PC-3 (cell line): Measurements from ENCODE around the gene XPC. TPM values are rescaled to one million over a fixed set of nuclear protein-coding genes. Genes with fewer than 3 reads are reported as not detected.

ENCODE experiments used
- ATAC-seq: fragments of 200-7000 bp; cut with Tn5 transposase; 2 replicates; pipeline ENCODE4 v1.9.1; 2020; ENCODE audit warnings: mild to moderate bottlenecking, moderate library complexity
- BruUV-seq: library from RNA; stranded (reverse); fragments of 400-500 nt; replicated peaks from 2 replicates; lab custom pipeline; 2021; lab: Mats Ljungman, UMichigan
- CTCF ChIA-PET: fragments of 300-600 bp; sonication (Branson Sonifier 250); formaldehyde crosslinking; loops from one replicate; lab custom pipeline; 2022; ENCODE audit warnings: antibody characterized with exemption; lab: Charles Lee
- POLR2A ChIA-PET: fragments of 300-600 bp; sonication (Branson Sonifier 250); formaldehyde crosslinking; loops from one replicate; lab custom pipeline; 2022; ENCODE audit warnings: antibody characterized with exemption; ENCODE audit not compliant: unreplicated experiment; lab: Charles Lee
- DNase-seq: peaks from one replicate; pipeline ENCODE4 v3.0.0-alpha.2; 2015
- H2AFZ ChIP-seq: fragments of 300-600 bp; sonication (generic); 2 replicates; pipeline ENCODE4 v1.6.0; 2016; ENCODE audit warnings: antibody characterized with exemption, low read length
- H3F3A ChIP-seq: fragments of 300-600 bp; sonication (generic); one replicate; pipeline ENCODE4 v1.6.0; 2017; ENCODE audit warnings: antibody characterized with exemption, low read length, control low read depth, mild to moderate bottlenecking; ENCODE audit not compliant: unreplicated experiment
- H3K27ac ChIP-seq: fragments of 300-600 bp; sonication (generic); 2 replicates; pipeline ENCODE4 v1.5.1; 2016; ENCODE audit warnings: mild to moderate bottlenecking, low read length
- H3K27me3 ChIP-seq: fragments of 300-600 bp; sonication (generic); 2 replicates; pipeline ENCODE4 v1.6.1; 2016; ENCODE audit warnings: low read length, mixed read lengths
- H3K36me3 ChIP-seq: fragments of 300-600 bp; sonication (generic); 2 replicates; pipeline ENCODE4 v1.6.1; 2016; ENCODE audit warnings: low read depth, mixed run types, low read length, mixed read lengths
- H3K4me1 ChIP-seq: fragments of 300-600 bp; sonication (generic); 2 replicates; pipeline ENCODE4 v1.5.1; 2016; ENCODE audit warnings: low read length; ENCODE audit not compliant: insufficient read depth
- H3K4me2 ChIP-seq: fragments of 300-600 bp; sonication (generic); 2 replicates; pipeline ENCODE4 v1.6.0; 2016; ENCODE audit warnings: low read length
- H3K4me3 ChIP-seq: fragments of 300-600 bp; sonication (generic); 2 replicates; pipeline ENCODE4 v1.5.1; 2016; ENCODE audit warnings: mild to moderate bottlenecking, low read length, mixed read lengths
- H3K79me2 ChIP-seq: fragments of 300-600 bp; sonication (generic); 2 replicates; pipeline ENCODE4 v1.6.1; 2017; ENCODE audit warnings: low read length, mixed read lengths
- H3K9ac ChIP-seq: fragments of 300-600 bp; sonication (generic); 2 replicates; pipeline ENCODE4 v1.6.0; 2016; ENCODE audit warnings: mild to moderate bottlenecking, low read length
- H3K9me2 ChIP-seq: fragments of 300-600 bp; sonication (generic); replicated peaks from 2 replicates; pipeline ENCODE4 v1.6.1; 2016; ENCODE audit warnings: mixed run types, low read length, mixed read lengths
- H3K9me3 ChIP-seq: fragments of 300-600 bp; sonication (generic); 2 replicates; pipeline ENCODE4 v1.6.1; 2016; ENCODE audit warnings: low read length, mixed read lengths
- H4K20me1 ChIP-seq: fragments of 300-600 bp; sonication (generic); 2 replicates; pipeline ENCODE4 v1.6.1; 2016; ENCODE audit warnings: low read length, mixed read lengths
- EZH2 ChIP-seq: fragments of 300-600 bp; sonication (generic); IDR thresholded peaks from one replicate; pipeline ENCODE4 v1.6.1; 2017; ENCODE audit warnings: antibody characterized with exemption, mild to moderate bottlenecking, low read length; ENCODE audit not compliant: unreplicated experiment
- EZH2phosphoT487 ChIP-seq: fragments of 300-600 bp; sonication (generic); IDR thresholded peaks from 2 replicates; pipeline ENCODE4 v1.6.1; 2018; ENCODE audit warnings: mild to moderate bottlenecking, antibody characterized with exemption, low read length, borderline replicate concordance
- intact Hi-C: fragments of 100-400 bp; cut with micrococcal nuclease; formaldehyde crosslinking; loops from 2 replicates; pipeline ENCODE4 v1.9.0; 2023
- total RNA-seq: library from RNA; depleted of rRNA; stranded (reverse); fragments of >200 nt; gene quantifications from 2 replicates; pipeline ENCODE4 v1.2.3, GENCODE V29; 2014
- TF ChIP-seq, protein P1 (sequence below): fragments of 300-600 bp; sonication (generic); conservative IDR thresholded peaks from 2 replicates; pipeline ENCODE4 v1.5.1; 2017; ENCODE audit warnings: antibody characterized with exemption, low read depth, mild to moderate bottlenecking, low read length

XPC gene
- total RNA-seq, 1 experiment from 2014 or later: 24.3 TPM

- Histone ChIP-seq H3K9me2 (no peaks in the 10 kb centered on the region), H3K79me2 (peaks cover 60% of the 10 kb centered on the region), H3K36me3 (peaks cover 50% of the 10 kb centered on the region), H3K27ac (no peak overlapping the region), H2AFZ (no peak overlapping the region), H4K20me1 (no peaks in the 10 kb centered on the region), H3K4me2 (no peak overlapping the region), H3K9ac (no peak overlapping the region), H3K27me3 (no peaks in the 10 kb centered on the region), H3K9me3 (no peaks in the 10 kb centered on the region), H3F3A (no peaks in the 10 kb centered on the region), H3K4me3 (no peak overlapping the region), H3K4me1 (no peaks in the 10 kb centered on the region)
- BruUV-seq: no TSS peak
- intact Hi-C loops: no loop called here
- no peak for DNase-seq
- POLR2A ChIA-PET: no interaction called here
- no peak for TF ChIP-seq EZH2
- TF ChIP-seq, protein P1, sequence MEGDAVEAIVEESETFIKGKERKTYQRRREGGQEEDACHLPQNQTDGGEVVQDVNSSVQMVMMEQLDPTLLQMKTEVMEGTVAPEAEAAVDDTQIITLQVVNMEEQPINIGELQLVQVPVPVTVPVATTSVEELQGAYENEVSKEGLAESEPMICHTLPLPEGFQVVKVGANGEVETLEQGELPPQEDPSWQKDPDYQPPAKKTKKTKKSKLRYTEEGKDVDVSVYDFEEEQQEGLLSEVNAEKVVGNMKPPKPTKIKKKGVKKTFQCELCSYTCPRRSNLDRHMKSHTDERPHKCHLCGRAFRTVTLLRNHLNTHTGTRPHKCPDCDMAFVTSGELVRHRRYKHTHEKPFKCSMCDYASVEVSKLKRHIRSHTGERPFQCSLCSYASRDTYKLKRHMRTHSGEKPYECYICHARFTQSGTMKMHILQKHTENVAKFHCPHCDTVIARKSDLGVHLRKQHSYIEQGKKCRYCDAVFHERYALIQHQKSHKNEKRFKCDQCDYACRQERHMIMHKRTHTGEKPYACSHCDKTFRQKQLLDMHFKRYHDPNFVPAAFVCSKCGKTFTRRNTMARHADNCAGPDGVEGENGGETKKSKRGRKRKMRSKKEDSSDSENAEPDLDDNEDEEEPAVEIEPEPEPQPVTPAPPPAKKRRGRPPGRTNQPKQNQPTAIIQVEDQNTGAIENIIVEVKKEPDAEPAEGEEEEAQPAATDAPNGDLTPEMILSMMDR: no peak
- TF ChIP-seq EZH2phosphoT487: no peak
- ATAC-seq: no peak
- CTCF ChIA-PET: no interaction called here
Observed at GRCh38 chr3:14186854-14187458, 8.6 kb upstream of the XPC start.

DNA sequence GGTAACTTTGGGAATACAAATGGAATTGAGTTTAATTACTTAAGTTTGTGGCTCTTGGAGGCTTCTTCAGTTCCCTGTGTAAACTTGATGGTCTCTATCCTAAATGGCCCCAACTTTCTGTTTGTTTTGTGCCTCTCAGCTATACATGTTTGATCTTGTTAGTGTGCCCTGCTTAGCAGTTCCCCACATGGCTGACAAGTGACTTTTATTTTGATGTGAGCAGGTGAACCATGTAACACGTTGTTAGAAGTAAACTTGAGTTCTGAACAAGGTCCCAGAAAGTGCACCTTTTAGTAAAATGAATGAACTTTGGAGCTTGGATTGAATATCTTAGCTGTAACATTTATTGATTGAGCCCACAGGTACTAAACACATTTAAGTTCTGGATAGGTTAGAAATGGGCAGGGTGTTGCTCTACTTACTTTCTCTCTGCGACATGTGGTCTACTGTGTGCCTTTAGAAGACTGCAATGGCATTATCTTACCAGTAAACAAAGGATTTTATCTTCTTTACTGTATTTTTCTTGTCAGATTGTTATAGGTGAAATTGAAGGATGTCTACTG lies 4.7 kb upstream of the XPC start:
- Histone ChIP-seq H3K27ac (no peak overlapping the region), H3K36me3 (peaks cover 55% of the 10 kb centered on the region), H3K4me1 (peaks cover 6% of the 10 kb centered on the region; the same call in 1 of the 2 replicates), H3K4me2 (no peak overlapping the region), H3K79me2 (peaks cover 60% of the 10 kb centered on the region), H3K9ac (no peak overlapping the region), H3K9me2 (no peaks in the 10 kb centered on the region), H3K4me3 (no peak overlapping the region), H2AFZ (no peak overlapping the region), H3K27me3 (no peaks in the 10 kb centered on the region), H4K20me1 (no peaks in the 10 kb centered on the region), H3F3A (no peaks in the 10 kb centered on the region), H3K9me3 (no peaks in the 10 kb centered on the region)
- ATAC-seq: no peak
- no peak for DNase-seq
- no TSS peak for BruUV-seq
- CTCF ChIA-PET: no interaction called here
- POLR2A ChIA-PET: no interaction called here
- intact Hi-C loops: no loop called here
- TF ChIP-seq, protein P1: no peak
- TF ChIP-seq EZH2 (no peak), EZH2phosphoT487 (no peak)

GRCh38 chr3:14181253-14181652 lies 2.9 kb upstream of the XPC start:
- Histone ChIP-seq H3K9ac (no peak overlapping the region), H3K36me3 (peaks cover 38% of the 10 kb centered on the region), H3F3A (no peaks in the 10 kb centered on the region), H3K27ac (no peak overlapping the region), H3K4me1 (peaks cover 18% of the 10 kb centered on the region), H3K27me3 (no peaks in the 10 kb centered on the region), H2AFZ (no peak overlapping the region), H3K9me2 (no peaks in the 10 kb centered on the region), H3K79me2 (peaks cover 63% of the 10 kb centered on the region), H3K4me2 (no peak overlapping the region), H4K20me1 (peaks cover 5% of the 10 kb centered on the region; the same call in 1 of the 2 replicates), H3K9me3 (no peaks in the 10 kb centered on the region), H3K4me3 (no peak overlapping the region)
- ChIA-PET CTCF (no interaction called here), POLR2A (no interaction called here)
- ATAC-seq (no peak), DNase-seq (no peak)
- intact Hi-C loops: no loop called here
- TF ChIP-seq, protein P1: no peak
- TF ChIP-seq EZH2 (no peak), EZH2phosphoT487 (no peak)
- no TSS peak for BruUV-seq
